GM19239 (cell line): ENCODE data around the gene NEGR1.

Experiments
- DNase-seq: peaks from one replicate; pipeline ENCODE4 v3.0.0; 2011; ENCODE audit warnings: low spot score; ENCODE audit not compliant: insufficient read length
- FAIRE-seq: peaks from 2 replicates; lab custom pipeline; 2011; peaks lifted over from hg19 to GRCh38; lab: Jason Lieb, UNC

Gene NEGR1

GRCh38 chr1:71448444-71448843 is 833.9 kb downstream of the NEGR1 start:
- FAIRE-seq: no peak
- no peak for DNase-seq

GRCh38 chr1:71438626-71439025 is 843.7 kb downstream of the NEGR1 start:
- no peak for FAIRE-seq
- no peak for DNase-seq

GRCh38 chr1:71435951-71436350 is 846.4 kb downstream of the NEGR1 start:
- DNase-seq (no peak), FAIRE-seq (no peak)

GRCh38 chr1:71434240-71434639 is 848.1 kb downstream of the NEGR1 start:
- no peak for FAIRE-seq
- no peak for DNase-seq

- no peak for FAIRE-seq
These were observed 854.3 kb downstream of the NEGR1 start for GRCh38 chr1:71428029-71428428.

GRCh38 chr1:71427066-71427465 is 855.3 kb downstream of the NEGR1 start:
- DNase-seq: no peak
- no peak for FAIRE-seq

More at GRCh38 chr1:71428029-71428428, 854.3 kb downstream of the NEGR1 start:
- DNase-seq: no peak

GRCh38 chr1:71424536-71424935 is 857.8 kb downstream of the NEGR1 start:
- no peak for FAIRE-seq
- no peak for DNase-seq

- no peak for FAIRE-seq
- DNase-seq: no peak
These were observed 860.1 kb downstream of the NEGR1 start for GRCh38 chr1:71422221-71422620.

- FAIRE-seq: no peak
- no peak for DNase-seq
These were observed 864.9 kb downstream of the NEGR1 start for GRCh38 chr1:71417421-71417820.

- DNase-seq (no peak), FAIRE-seq (no peak)
These were observed 868.2 kb downstream of the NEGR1 start for GRCh38 chr1:71414179-71414578.

GRCh38 chr1:71413441-71414175 is 868.7 kb downstream of the NEGR1 start:
- no peak for DNase-seq
- no peak for FAIRE-seq

- no peak for DNase-seq
- FAIRE-seq: no peak
These were observed 882.3 kb downstream of the NEGR1 start for GRCh38 chr1:71400050-71400449.

- FAIRE-seq: no peak
These were observed 882.7 kb downstream of the NEGR1 start for GRCh38 chr1:71399594-71399993.

GRCh38 chr1:71393301-71393700 is 889.0 kb downstream of the NEGR1 start:
- no peak for FAIRE-seq

More at GRCh38 chr1:71399594-71399993, 882.7 kb downstream of the NEGR1 start:
- no peak for DNase-seq

GRCh38 chr1:71390518-71390917 is 891.8 kb downstream of the NEGR1 start:
- FAIRE-seq: no peak
- DNase-seq: no peak

More at GRCh38 chr1:71393301-71393700, 889.0 kb downstream of the NEGR1 start:
- DNase-seq: no peak

GRCh38 chr1:71377886-71378285 is 904.5 kb downstream of the NEGR1 start:
- FAIRE-seq: no peak
- no peak for DNase-seq

GRCh38 chr1:71372496-71372895 is 909.8 kb downstream of the NEGR1 start:
- DNase-seq: no peak
- FAIRE-seq: no peak

GRCh38 chr1:71371581-71371980 is 910.8 kb downstream of the NEGR1 start:
- FAIRE-seq (no peak), DNase-seq (no peak)

- DNase-seq (no peak), FAIRE-seq (no peak)
These were observed 918.1 kb downstream of the NEGR1 start for GRCh38 chr1:71364236-71364635.

GRCh38 chr1:71362691-71363090 is 919.6 kb downstream of the NEGR1 start:
- DNase-seq (no peak), FAIRE-seq (no peak)

- DNase-seq: no peak
- FAIRE-seq: no peak
These were observed 920.3 kb downstream of the NEGR1 start for GRCh38 chr1:71362076-71362475.

- DNase-seq (no peak), FAIRE-seq (no peak)
These were observed 924.6 kb downstream of the NEGR1 start for GRCh38 chr1:71357708-71358107.
